Measurements from ENCODE around the gene CLCN2. TPM values are rescaled to one million over a fixed set of nuclear protein-coding genes. Genes with fewer than 3 reads are reported as not detected.

The CLCN2 gene
- total RNA-seq, 1 experiment from 2014 or later: 13.0 TPM

DNA sequence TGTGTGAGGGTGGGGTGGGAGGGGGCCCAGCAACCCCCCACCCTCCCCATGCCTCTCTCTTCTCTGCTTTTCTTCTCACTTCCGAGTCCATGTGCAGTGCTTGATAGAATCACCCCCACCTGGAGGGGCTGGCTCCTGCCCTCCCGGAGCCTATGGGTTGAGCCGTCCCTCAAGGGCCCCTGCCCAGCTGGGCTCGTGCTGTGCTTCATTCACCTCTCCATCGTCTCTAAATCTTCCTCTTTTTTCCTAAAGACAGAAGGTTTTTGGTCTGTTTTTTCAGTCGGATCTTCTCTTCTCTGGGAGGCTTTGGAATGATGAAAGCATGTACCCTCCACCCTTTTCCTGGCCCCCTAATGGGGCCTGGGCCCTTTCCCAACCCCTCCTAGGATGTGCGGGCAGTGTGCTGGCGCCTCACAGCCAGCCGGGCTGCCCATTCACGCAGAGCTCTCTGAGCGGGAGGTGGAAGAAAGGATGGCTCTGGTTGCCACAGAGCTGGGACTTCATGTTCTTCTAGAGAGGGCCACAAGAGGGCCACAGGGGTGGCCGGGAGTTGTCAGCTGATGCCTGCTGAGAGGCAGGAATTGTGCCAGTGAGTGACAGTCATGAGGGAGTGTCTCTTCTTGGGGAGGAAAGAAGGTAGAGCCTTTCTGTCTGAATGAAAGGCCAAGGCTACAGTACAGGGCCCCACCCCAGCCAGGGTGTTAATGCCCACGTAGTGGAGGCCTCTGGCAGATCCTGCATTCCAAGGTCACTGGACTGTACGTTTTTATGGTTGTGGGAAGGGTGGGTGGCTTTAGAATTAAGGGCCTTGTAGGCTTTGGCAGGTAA, 15.9 kb downstream of the CLCN2 start:
- TF ChIP-seq, protein P1, sequence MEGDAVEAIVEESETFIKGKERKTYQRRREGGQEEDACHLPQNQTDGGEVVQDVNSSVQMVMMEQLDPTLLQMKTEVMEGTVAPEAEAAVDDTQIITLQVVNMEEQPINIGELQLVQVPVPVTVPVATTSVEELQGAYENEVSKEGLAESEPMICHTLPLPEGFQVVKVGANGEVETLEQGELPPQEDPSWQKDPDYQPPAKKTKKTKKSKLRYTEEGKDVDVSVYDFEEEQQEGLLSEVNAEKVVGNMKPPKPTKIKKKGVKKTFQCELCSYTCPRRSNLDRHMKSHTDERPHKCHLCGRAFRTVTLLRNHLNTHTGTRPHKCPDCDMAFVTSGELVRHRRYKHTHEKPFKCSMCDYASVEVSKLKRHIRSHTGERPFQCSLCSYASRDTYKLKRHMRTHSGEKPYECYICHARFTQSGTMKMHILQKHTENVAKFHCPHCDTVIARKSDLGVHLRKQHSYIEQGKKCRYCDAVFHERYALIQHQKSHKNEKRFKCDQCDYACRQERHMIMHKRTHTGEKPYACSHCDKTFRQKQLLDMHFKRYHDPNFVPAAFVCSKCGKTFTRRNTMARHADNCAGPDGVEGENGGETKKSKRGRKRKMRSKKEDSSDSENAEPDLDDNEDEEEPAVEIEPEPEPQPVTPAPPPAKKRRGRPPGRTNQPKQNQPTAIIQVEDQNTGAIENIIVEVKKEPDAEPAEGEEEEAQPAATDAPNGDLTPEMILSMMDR (conservative IDR thresholded peaks at IDR 0.05; ENCODE audit: low read depth, low read length): peak; percentile 82
- no peak for TF ChIP-seq EZH2 (IDR thresholded peaks at IDR 0.05; ENCODE audit: low read length, unreplicated experiment)
- no peaks in the 10 kb centered on the region for H3F3A ChIP-seq (ENCODE audit: low read length, unreplicated experiment)
- ATAC-seq: peak; percentile 96
- no peaks in the 10 kb centered on the region for H4K20me1 ChIP-seq (ENCODE audit: low read length)
- POLR2A ChIA-PET (ENCODE audit: unreplicated experiment): no interaction called here
- H3K4me1 ChIP-seq (ENCODE audit: insufficient read depth, low read length): peaks cover 3% of the 10 kb centered on the region; the same call in 1 of the 2 replicates
- no peaks in the 10 kb centered on the region for H3K27me3 ChIP-seq (ENCODE audit: low read length)
- H3K4me3 ChIP-seq (ENCODE audit: low read length): no peak overlapping the region
- no peak overlapping the region for H3K9ac ChIP-seq (ENCODE audit: low read length)
- H3K4me2 ChIP-seq (ENCODE audit: low read length): no peak overlapping the region
- H3K79me2 ChIP-seq (ENCODE audit: low read length): no peaks in the 10 kb centered on the region
- H3K9me2 ChIP-seq (replicated peaks; ENCODE audit: low read length): no peaks in the 10 kb centered on the region
- H3K9me3 ChIP-seq (ENCODE audit: low read length): no peaks in the 10 kb centered on the region
- H2AFZ ChIP-seq (ENCODE audit: low read length): no peak overlapping the region
- CTCF ChIA-PET: interaction anchor here (1.0 kb wide), 2 partner anchors 25 to 26 kb away, joined by 3 to 5 read pairs; no protein-coding TSS in a partner anchor
- no TSS peak for BruUV-seq (replicated peaks)
- intact Hi-C loops (cut with micrococcal nuclease): loop anchor here (1.0 to 5.0 kb wide), 2 partner anchors 17 to 33 kb away; partner anchors contain the start of gene EIF4G1
- H3K36me3 ChIP-seq (ENCODE audit: low read depth, low read length): no peaks in the 10 kb centered on the region
- no peak overlapping the region for H3K27ac ChIP-seq (ENCODE audit: low read length)
- DNase-seq: peak; percentile 86

DNA sequence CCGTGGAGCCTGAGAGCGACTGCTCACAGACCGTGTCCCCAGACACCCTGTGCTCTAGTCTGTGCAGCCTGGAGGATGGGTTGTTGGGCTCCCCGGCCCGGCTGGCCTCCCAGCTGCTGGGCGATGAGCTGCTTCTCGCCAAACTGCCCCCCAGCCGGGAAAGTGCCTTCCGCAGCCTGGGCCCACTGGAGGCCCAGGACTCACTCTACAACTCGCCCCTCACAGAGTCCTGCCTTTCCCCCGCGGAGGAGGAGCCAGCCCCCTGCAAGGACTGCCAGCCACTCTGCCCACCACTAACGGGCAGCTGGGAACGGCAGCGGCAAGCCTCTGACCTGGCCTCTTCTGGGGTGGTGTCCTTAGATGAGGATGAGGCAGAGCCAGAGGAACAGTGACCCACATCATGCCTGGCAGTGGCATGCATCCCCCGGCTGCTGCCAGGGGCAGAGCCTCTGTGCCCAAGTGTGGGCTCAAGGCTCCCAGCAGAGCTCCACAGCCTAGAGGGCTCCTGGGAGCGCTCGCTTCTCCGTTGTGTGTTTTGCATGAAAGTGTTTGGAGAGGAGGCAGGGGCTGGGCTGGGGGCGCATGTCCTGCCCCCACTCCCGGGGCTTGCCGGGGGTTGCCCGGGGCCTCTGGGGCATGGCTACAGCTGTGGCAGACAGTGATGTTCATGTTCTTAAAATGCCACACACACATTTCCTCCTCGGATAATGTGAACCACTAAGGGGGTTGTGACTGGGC, 16.7 kb downstream of the CLCN2 start:
- Histone ChIP-seq H2AFZ (ENCODE audit: low read length) (no peak overlapping the region), H4K20me1 (ENCODE audit: low read length) (no peaks in the 10 kb centered on the region), H3F3A (ENCODE audit: low read length, unreplicated experiment) (no peaks in the 10 kb centered on the region), H3K4me1 (ENCODE audit: insufficient read depth, low read length) (peaks cover 3% of the 10 kb centered on the region; the same call in 1 of the 2 replicates), H3K4me3 (ENCODE audit: low read length) (no peak overlapping the region), H3K27me3 (ENCODE audit: low read length) (no peaks in the 10 kb centered on the region), H3K9ac (ENCODE audit: low read length) (no peak overlapping the region), H3K79me2 (ENCODE audit: low read length) (no peaks in the 10 kb centered on the region), H3K27ac (ENCODE audit: low read length) (no peak overlapping the region), H3K36me3 (ENCODE audit: low read depth, low read length) (no peaks in the 10 kb centered on the region), H3K9me2 (replicated peaks; ENCODE audit: low read length) (no peaks in the 10 kb centered on the region), H3K4me2 (ENCODE audit: low read length) (no peak overlapping the region), H3K9me3 (ENCODE audit: low read length) (no peaks in the 10 kb centered on the region)
- no peak for ATAC-seq
- TF ChIP-seq EZH2phosphoT487 (IDR thresholded peaks at IDR 0.05; ENCODE audit: borderline replicate concordance, low read length) (no peak), EZH2 (IDR thresholded peaks at IDR 0.05; ENCODE audit: low read length, unreplicated experiment) (no peak)
- TF ChIP-seq, protein P1 (conservative IDR thresholded peaks at IDR 0.05; ENCODE audit: low read depth, low read length): no peak
- no TSS peak for BruUV-seq (replicated peaks)
- no peak for DNase-seq
- POLR2A ChIA-PET (ENCODE audit: unreplicated experiment): no interaction called here
- intact Hi-C loops (cut with micrococcal nuclease): loop anchor here (1.0 to 5.0 kb wide), 2 partner anchors 18 to 32 kb away; partner anchors contain the start of gene EIF4G1
- CTCF ChIA-PET: interaction anchor here (1.0 kb wide), 2 partner anchors 25 to 27 kb away, joined by 3 to 5 read pairs; no protein-coding TSS in a partner anchor

All from PC-3 (cell line).